HEK293 (cell line): Measurements from ENCODE around the gene DDRGK1.
A peak's percentile ranks its signal among the peaks of the same experiment; 100 is the strongest.

Experiments
- CTCF ChIA-PET: fragments of 350-600 bp; formaldehyde crosslinking; extraction: SDS; loops from one replicate; lab custom pipeline; 2021; ENCODE audit warnings: antibody characterized with exemption; lab: Yijun Ruan, JAX
- POLR2A ChIA-PET: fragments of 300-600 bp; formaldehyde crosslinking; extraction: SDS; loops from one replicate; lab custom pipeline; 2020; ENCODE audit warnings: antibody characterized with exemption, inconsistent platforms; lab: Yijun Ruan, JAX
- H3K27ac ChIP-seq: fragments of 200-500 bp; sonication (Bioruptor generic); 2 replicates; pipeline ENCODE4 v1.5.1; 2014; ENCODE audit warnings: low read depth, low read length, control low read depth, inconsistent platforms; ENCODE audit errors: extremely low read depth
- H3K36me3 ChIP-seq, 2 experiments: fragments of 200-500 bp in 1 of 2; sonication (Bioruptor generic) in 1 of 2; 1 replicate in 1 of 2; 2 replicates in 1 of 2; pipeline ENCODE4 v1.5.1; 2014 to 2017; ENCODE audit warnings: inconsistent platforms in 2 of 2, low read length in 2 of 2; ENCODE audit not compliant: control insufficient read depth in 2 of 2, insufficient read depth in 1 of 2
- H3K4me1 ChIP-seq: fragments of 200-500 bp; sonication (Bioruptor generic); 2 replicates; pipeline ENCODE4 v1.5.1; 2014; ENCODE audit warnings: mild to moderate bottlenecking, low read length, inconsistent platforms; ENCODE audit not compliant: control insufficient read depth, insufficient read depth
- H3K4me3 ChIP-seq: 2 replicates; pipeline ENCODE4 v1.5.1; 2011; ENCODE audit warnings: low read depth, mild to moderate bottlenecking, control low read depth, low read length, moderate library complexity
- H3K9me3 ChIP-seq: fragments of 200-500 bp; sonication (Bioruptor generic); 2 replicates; pipeline ENCODE4 v1.5.1; 2014; ENCODE audit warnings: low read depth, low read length, inconsistent platforms; ENCODE audit not compliant: control insufficient read depth, insufficient read depth
- EGR2 ChIP-seq: fragments of 450-650 bp; formaldehyde crosslinking; IDR thresholded peaks from 2 replicates; pipeline ENCODE4 v1.5.1; 2016; ENCODE audit warnings: low read depth, missing biosample characterization, missing genetic modification characterization
- HOXC10 ChIP-seq: sonication (generic); formaldehyde crosslinking; IDR thresholded peaks from 2 replicates; pipeline ENCODE4 v1.8.1; 2023; ENCODE audit warnings: mild to moderate bottlenecking, missing genetic modification reagents
- KLF1 ChIP-seq: fragments of 450-650 bp; formaldehyde crosslinking; IDR thresholded peaks from 2 replicates; pipeline ENCODE4 v1.5.1; 2016; ENCODE audit warnings: missing biosample characterization, missing genetic modification characterization
- KLF8 ChIP-seq: fragments of 450-650 bp; formaldehyde crosslinking; IDR thresholded peaks from 2 replicates; pipeline ENCODE4 v1.5.1; 2016; ENCODE audit warnings: missing biosample characterization, missing genetic modification characterization
- PRDM1 ChIP-seq: fragments of 450-650 bp; formaldehyde crosslinking; IDR thresholded peaks from 2 replicates; pipeline ENCODE4; 2016; ENCODE audit warnings: missing biosample characterization, missing genetic modification characterization
- SCRT2 ChIP-seq: fragments of 450-650 bp; formaldehyde crosslinking; IDR thresholded peaks from 2 replicates; pipeline ENCODE4 v1.5.1; 2016; ENCODE audit warnings: missing biosample characterization, missing genetic modification characterization
- SETDB1 ChIP-seq: IDR thresholded peaks from one replicate; pipeline ENCODE4 v1.6.1; 2017; ENCODE audit warnings: mild to moderate bottlenecking, low read length, moderate library complexity, mixed read lengths; ENCODE audit not compliant: insufficient read length
- ZBTB1 ChIP-seq: fragments of 450-650 bp; formaldehyde crosslinking; IDR thresholded peaks from 2 replicates; pipeline ENCODE4 v1.5.1; 2016; ENCODE audit warnings: missing biosample characterization, missing genetic modification characterization
- ZBTB17 ChIP-seq: fragments of 450-650 bp; formaldehyde crosslinking; IDR thresholded peaks from 2 replicates; pipeline ENCODE4 v1.5.1; 2016; ENCODE audit warnings: missing biosample characterization, missing genetic modification characterization
- ZBTB7A ChIP-seq: fragments of 450-650 bp; formaldehyde crosslinking; IDR thresholded peaks from 2 replicates; pipeline ENCODE4 v1.5.1; 2016; ENCODE audit warnings: low read depth, missing biosample characterization, missing genetic modification characterization
- ZFP3 ChIP-seq: fragments of 450-650 bp; formaldehyde crosslinking; IDR thresholded peaks from 2 replicates; pipeline ENCODE4 v1.5.1; 2016; ENCODE audit warnings: low read depth, missing biosample characterization, missing genetic modification characterization
- ZIC2 ChIP-seq: fragments of 450-650 bp; formaldehyde crosslinking; IDR thresholded peaks from 2 replicates; pipeline ENCODE4 v1.5.1; 2016; ENCODE audit warnings: missing biosample characterization, missing genetic modification characterization
- ZNF114 ChIP-seq: fragments of 450-650 bp; formaldehyde crosslinking; IDR thresholded peaks from 2 replicates; pipeline ENCODE4 v1.5.0; 2017; ENCODE audit warnings: missing biosample characterization, missing genetic modification characterization
- ZNF175 ChIP-seq: fragments of 450-650 bp; formaldehyde crosslinking; IDR thresholded peaks from 2 replicates; pipeline ENCODE4 v1.5.1; 2016; ENCODE audit warnings: missing biosample characterization, missing genetic modification characterization
- ZNF214 ChIP-seq: fragments of 450-650 bp; formaldehyde crosslinking; IDR thresholded peaks from 2 replicates; pipeline ENCODE4 v1.5.1; 2017; ENCODE audit warnings: missing biosample characterization, mild to moderate bottlenecking, missing genetic modification characterization, borderline replicate concordance
- ZNF221 ChIP-seq: fragments of 450-650 bp; formaldehyde crosslinking; IDR thresholded peaks from 2 replicates; pipeline ENCODE4 v1.5.1; 2017; ENCODE audit warnings: missing biosample characterization, missing genetic modification characterization, borderline replicate concordance
- ZNF266 ChIP-seq: fragments of 450-650 bp; formaldehyde crosslinking; IDR thresholded peaks from 2 replicates; pipeline ENCODE4 v1.5.1; 2016; ENCODE audit warnings: missing biosample characterization, missing genetic modification characterization, low read depth
- ZNF292 ChIP-seq: fragments of 450-650 bp; formaldehyde crosslinking; IDR thresholded peaks from 2 replicates; pipeline ENCODE4 v1.5.1; 2016; ENCODE audit warnings: low read depth, missing biosample characterization, missing genetic modification characterization, borderline replicate concordance
- ZNF433 ChIP-seq: fragments of 450-650 bp; formaldehyde crosslinking; IDR thresholded peaks from 2 replicates; pipeline ENCODE4 v1.5.1; 2016; ENCODE audit warnings: missing biosample characterization, missing genetic modification characterization, low read depth
- ZNF558 ChIP-seq: fragments of 450-650 bp; formaldehyde crosslinking; IDR thresholded peaks from 2 replicates; pipeline ENCODE4 v1.5.1; 2016; ENCODE audit warnings: missing biosample characterization, missing genetic modification characterization
- ZNF621 ChIP-seq: fragments of 450-650 bp; formaldehyde crosslinking; IDR thresholded peaks from 2 replicates; pipeline ENCODE4 v1.5.1; 2017; ENCODE audit warnings: missing biosample characterization, missing genetic modification characterization
- ZNF664 ChIP-seq: fragments of 450-650 bp; formaldehyde crosslinking; IDR thresholded peaks from 2 replicates; pipeline ENCODE4 v1.5.1; 2016; ENCODE audit warnings: missing biosample characterization, missing genetic modification characterization
- ZNF670 ChIP-seq: fragments of 450-650 bp; formaldehyde crosslinking; IDR thresholded peaks from 2 replicates; pipeline ENCODE4 v1.5.1; 2016; ENCODE audit warnings: missing biosample characterization, missing genetic modification characterization, low read depth
- ZNF792 ChIP-seq: fragments of 450-650 bp; formaldehyde crosslinking; IDR thresholded peaks from 2 replicates; pipeline ENCODE4 v1.5.1; 2016; ENCODE audit warnings: missing biosample characterization, missing genetic modification characterization
- TF ChIP-seq, protein P1 (sequence below): fragments of 450-650 bp; formaldehyde crosslinking; IDR thresholded peaks from 2 replicates; pipeline ENCODE4 v1.5.1; 2016; ENCODE audit warnings: missing biosample characterization, missing genetic modification characterization

DDRGK1 gene

GRCh38 chr20:3248993-3249347, 44.5 kb upstream of the DDRGK1 start:
- H3K27ac ChIP-seq, result no peak overlapping the region
- CTCF ChIA-PET, result interaction anchor here (0.6 to 6.0 kb wide), 13 partner anchors 9 to 633 kb away, joined by 3 to 70 read pairs (median 18); partner anchors contain the start of gene SLC4A11
- POLR2A ChIA-PET, result no interaction called here
- H3K9me3 ChIP-seq, result no peaks in the 10 kb centered on the region
- TF ChIP-seq ZIC2 (tag by site-specific recombination) (no peak), ZNF621 (tag by site-specific recombination) (no peak), ZNF670 (tag by site-specific recombination) (no peak), ZNF214 (tag by site-specific recombination) (no peak), ZNF292 (tag by site-specific recombination) (no peak), ZNF433 (tag by site-specific recombination) (no peak), ZNF114 (tag by site-specific recombination) (no peak), SETDB1 (no peak)
- H3K36me3 ChIP-seq, result peaks cover 3 to 11% of the 10 kb centered on the region in 2 experiments; a peak in 2 of 3 replicates
- no peak overlapping the region for H3K4me3 ChIP-seq
- 0 out of 2 replicates have a peak, but pooled peaks cover 2% of the 10 kb centered on the region for H3K4me1 ChIP-seq

- ChIA-PET CTCF (interaction anchor here (0.6 to 6.0 kb wide), 8 partner anchors 9 to 633 kb away, joined by 3 to 70 read pairs (median 13); partner anchors contain the start of gene SLC4A11), POLR2A (no interaction called here)
- TF ChIP-seq HOXC10, result no peak
- Histone ChIP-seq H3K27ac (no peak overlapping the region), H3K9me3 (no peaks in the 10 kb centered on the region), H3K36me3 (peaks cover 3 to 11% of the 10 kb centered on the region in 2 experiments; a peak in 2 of 3 replicates), H3K4me3 (no peak overlapping the region), H3K4me1 (0 out of 2 replicates have a peak, but pooled peaks cover 2% of the 10 kb centered on the region)
Measured at GRCh38 chr20:3248167-3248992, 43.9 kb upstream of the DDRGK1 start.

- TF ChIP-seq EGR2 (tag by site-specific recombination) (no peak), ZBTB17 (tag by site-specific recombination) (peak; percentile 38; the same call in 1 of the 2 replicates), SCRT2 (tag by site-specific recombination) (peak; percentile 42; the same call in 1 of the 2 replicates)
- TF ChIP-seq, all 188 proteins: peak for 2
- Histone ChIP-seq H3K4me3 (no peak overlapping the region), H3K4me1 (0 out of 2 replicates have a peak, but pooled peaks cover 2% of the 10 kb centered on the region), H3K9me3 (no peaks in the 10 kb centered on the region), H3K36me3 (peaks cover 3 to 9% of the 10 kb centered on the region in 2 experiments; a peak in 1 of 3 replicates), H3K27ac (no peak overlapping the region)
- POLR2A ChIA-PET, result no interaction called here
- CTCF ChIA-PET, result interaction anchor here (0.6 to 6.0 kb wide), 6 partner anchors 9 to 194 kb away, joined by 3 to 70 read pairs (median 4); partner anchors contain the start of gene SLC4A11
Measured at GRCh38 chr20:3247638-3248037, 43.2 kb upstream of the DDRGK1 start.

- Histone ChIP-seq H3K27ac (no peak overlapping the region), H3K4me3 (no peak overlapping the region), H3K4me1 (0 out of 2 replicates have a peak, but pooled peaks cover 2% of the 10 kb centered on the region), H3K9me3 (no peaks in the 10 kb centered on the region), H3K36me3 (no peaks in the 10 kb centered on the region)
- ChIA-PET CTCF (interaction anchor here (0.6 to 1.4 kb wide), 6 partner anchors 25 to 446 kb away, joined by 3 to 6 read pairs (median 3); no protein-coding TSS in a partner anchor), POLR2A (no interaction called here)
- TF ChIP-seq KLF8 (tag by site-specific recombination) (no peak), KLF1 (no peak), ZNF792 (no peak), PRDM1 (no peak), ZNF664 (tag by site-specific recombination) (no peak), ZBTB7A (no peak), ZFP3 (tag by site-specific recombination) (no peak), ZNF266 (tag by site-specific recombination) (no peak), ZNF175 (no peak), ZNF221 (tag by site-specific recombination) (no peak), ZNF558 (tag by site-specific recombination) (no peak), ZBTB1 (tag by site-specific recombination) (no peak)
- TF ChIP-seq, protein P1, sequence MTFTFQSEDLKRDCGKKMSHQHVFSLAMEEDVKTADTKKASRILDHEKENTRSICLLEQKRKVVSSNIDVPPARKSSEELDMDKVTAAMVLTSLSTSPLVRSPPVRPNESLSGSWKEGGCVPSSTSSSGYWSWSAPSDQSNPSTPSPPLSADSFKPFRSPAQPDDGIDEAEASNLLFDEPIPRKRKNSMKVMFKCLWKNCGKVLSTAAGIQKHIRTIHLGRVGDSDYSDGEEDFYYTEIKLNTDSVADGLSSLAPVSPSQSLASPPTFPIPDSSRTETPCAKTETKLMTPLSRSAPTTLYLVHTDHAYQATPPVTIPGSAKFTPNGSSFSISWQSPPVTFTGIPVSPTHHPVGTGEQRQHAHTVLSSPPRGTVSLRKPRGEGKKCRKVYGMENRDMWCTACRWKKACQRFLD (tag by site-specific recombination), result no peak
Measured at GRCh38 chr20:3246682-3247081, 42.2 kb upstream of the DDRGK1 start.
